GM12878 (cell line): ENCODE data around the gene APOA4. TPM values are rescaled to one million over a fixed set of nuclear protein-coding genes. Genes with fewer than 3 reads are reported as not detected.
A peak's percentile ranks its signal among the peaks of the same experiment; 100 is the strongest.

Source experiments
- CHD2 ChIP-seq: IDR thresholded peaks from 2 replicates; pipeline ENCODE4 v1.6.1; 2011; ENCODE audit warnings: low read depth, low read length, improper control_type of control experiment, borderline replicate concordance
- CUX1 ChIP-seq: IDR thresholded peaks from 2 replicates; pipeline ENCODE4 v1.6.1; 2012; ENCODE audit warnings: improper control_type of control experiment, low read depth, low read length; ENCODE audit not compliant: insufficient replicate concordance
- E4F1 ChIP-seq: fragments of 450-650 bp; IDR thresholded peaks from 2 replicates; pipeline ENCODE4 v1.6.1; 2018; ENCODE audit warnings: borderline replicate concordance, mild to moderate bottlenecking; ENCODE audit not compliant: partially characterized antibody
- ELK1 ChIP-seq: IDR thresholded peaks from 2 replicates; pipeline ENCODE4 v1.6.1; 2012; ENCODE audit warnings: low read depth, low read length, improper control_type of control experiment
- FOXM1 ChIP-seq: IDR thresholded peaks from 2 replicates; pipeline ENCODE4 v1.6.1; 2012; ENCODE audit warnings: low read depth, mild to moderate bottlenecking, inconsistent platforms, low read length, moderate library complexity
- IRF3 ChIP-seq: fragments of 450-650 bp; IDR thresholded peaks from 2 replicates; pipeline ENCODE4 v1.6.1; 2014; ENCODE audit warnings: mild to moderate bottlenecking
- MTA3 ChIP-seq: IDR thresholded peaks from 2 replicates; pipeline ENCODE4 v1.6.1; 2012; ENCODE audit warnings: low read length, inconsistent platforms, borderline replicate concordance
- NR2C1 ChIP-seq: fragments of 450-650 bp; IDR thresholded peaks from 2 replicates; pipeline ENCODE4 v1.6.1; 2017; ENCODE audit warnings: antibody characterized with exemption, mild to moderate bottlenecking, moderate library complexity
- RELB ChIP-seq: fragments of 450-650 bp; IDR thresholded peaks from 2 replicates; pipeline ENCODE4 v1.6.1; 2017; ENCODE audit warnings: low read depth, mild to moderate bottlenecking, moderate library complexity
- TCF3 ChIP-seq: IDR thresholded peaks from 2 replicates; pipeline ENCODE4 v1.6.1; 2012; ENCODE audit warnings: low read depth, mild to moderate bottlenecking, low read length, borderline replicate concordance; ENCODE audit not compliant: insufficient read depth
- TCF7 ChIP-seq: IDR thresholded peaks from 2 replicates; pipeline ENCODE4 v1.6.1; 2014; ENCODE audit warnings: antibody characterized with exemption, borderline replicate concordance
- WRNIP1 ChIP-seq: IDR thresholded peaks from 2 replicates; pipeline ENCODE4 v1.6.1; 2011; ENCODE audit warnings: low read depth, low read length, improper control_type of control experiment, borderline replicate concordance
- polyA plus RNA-seq, 11 experiments: library from polyadenylated mRNA; depleted of rRNA in 4 of 11; unstranded in 6 of 11; stranded (reverse) in 5 of 11; fragments of >200 nt; fragmentation: Nextera tagmentation in 4 of 11; fragmentation: Illumina TruSeq in 1 of 11; extraction: Ambion mirVana in 4 of 11; extraction: Trizol in 1 of 11; gene quantifications; 1 replicate in 1 of 11; 2 replicates in 10 of 11; pipeline versions ENCODE4 v1.2.1 to v1.2.3, GENCODE V29; 2011 to 2016; ENCODE audit warnings: inconsistent platforms in 2 of 11, missing spikeins in 2 of 11, low read depth in 1 of 11
- total RNA-seq, 4 experiments: library from RNA; depleted of rRNA in 3 of 4; stranded (reverse); fragments of >200 nt in 3 of 4; fragmentation: Illumina TruSeq in 1 of 4; extraction: Trizol in 1 of 4; gene quantifications; 2 replicates each; pipeline versions ENCODE4 v1.2.1 to v1.2.3, GENCODE V29; 2013 to 2021

Gene APOA4
- total and polyA plus RNA-seq, 10 of the 15 experiments (the other 5 are each of a cell fraction or from before 2014, with no cell fraction given), result not detected

GRCh38 chr11:116835042-116835772 lies 12.1 kb upstream of the APOA4 start (continued):
- no peak for TF ChIP-seq IRF3
- no peak for TF ChIP-seq TCF3
- no peak for TF ChIP-seq RELB
- no peak for TF ChIP-seq CHD2
- TF ChIP-seq MTA3, result no peak
- TF ChIP-seq TCF7, result 0 out of 2 replicates have a peak, but pooled peaks have one; percentile 2
- 0 out of 2 replicates have a peak, but pooled peaks have one; percentile 16 for TF ChIP-seq ELK1
- no peak for TF ChIP-seq WRNIP1
- no peak for TF ChIP-seq NR2C1
- no peak for TF ChIP-seq E4F1
- no peak for TF ChIP-seq FOXM1
- no peak for TF ChIP-seq CUX1
- TF ChIP-seq, all 136 proteins: peak for 3
